ENCODE data around the gene SLC2A6. TPM values are rescaled to one million over a fixed set of nuclear protein-coding genes. Genes with fewer than 3 reads are reported as not detected.

SLC2A6 gene
- total RNA-seq, 1 donor from 2014 or later = 2.4 TPM

DNA sequence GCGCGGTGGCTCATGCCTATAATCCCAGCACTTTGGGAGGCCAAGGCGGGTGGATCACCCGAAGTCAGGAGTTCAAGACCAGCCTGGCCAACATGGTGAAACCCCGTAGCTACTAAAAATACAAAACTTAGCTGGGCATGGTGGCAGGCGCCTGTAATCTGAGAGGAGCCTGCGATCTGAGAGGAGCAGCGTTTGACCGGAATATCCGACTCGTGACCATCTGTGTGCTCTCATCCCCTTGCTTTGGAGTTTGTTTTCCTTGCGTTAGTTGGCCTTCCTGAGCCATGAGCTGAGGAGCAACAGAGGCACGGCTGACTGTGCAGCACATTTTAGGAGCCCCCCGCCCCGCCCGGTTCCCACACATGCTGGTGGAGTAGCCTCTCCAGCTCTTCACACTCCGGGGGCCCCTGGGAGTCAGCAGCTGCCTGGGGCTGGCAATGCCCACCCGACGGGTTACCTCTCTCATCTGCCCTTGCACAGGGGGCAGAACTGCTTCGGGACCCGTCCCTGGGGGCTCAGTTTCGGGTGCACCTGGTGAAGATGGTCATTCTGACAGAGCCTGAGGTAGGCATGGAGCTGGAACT is 53.8 kb downstream of the SLC2A6 start:
- ATAC-seq = no peak

GRCh38 chr9:133424187-133424586 is 54.7 kb downstream of the SLC2A6 start:
- ATAC-seq = no peak
- DNase-seq = no peak
- intact Hi-C loops (cut with micrococcal nuclease) = no loop called here

More for the DNA sequence above, 53.8 kb downstream of the SLC2A6 start:
- intact Hi-C loops (cut with micrococcal nuclease) = no loop called here
- DNase-seq = no peak

DNA sequence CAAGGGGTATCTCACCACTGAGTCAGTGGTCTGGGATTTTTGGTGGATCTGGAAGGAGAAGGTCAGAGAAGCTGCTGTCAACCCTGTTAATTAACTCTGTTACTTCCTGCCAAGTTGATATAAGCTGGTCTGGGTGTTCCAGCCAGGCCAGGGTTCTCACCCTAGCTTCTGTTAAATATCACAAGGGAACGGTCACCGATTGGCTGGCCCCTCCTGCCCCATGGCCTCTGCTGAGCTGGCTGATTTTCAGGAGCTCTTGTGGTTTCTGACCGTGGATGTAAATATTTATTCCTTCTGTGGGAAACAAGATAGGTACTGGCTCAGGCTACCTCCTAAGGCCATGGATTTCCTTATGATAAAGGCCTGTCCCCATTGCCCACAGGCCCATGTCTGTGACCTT is 55.7 kb downstream of the SLC2A6 start:
- DNase-seq (no peak), ATAC-seq (no peak)
- intact Hi-C loops (cut with micrococcal nuclease) = no loop called here

- intact Hi-C loops (cut with micrococcal nuclease) = no loop called here
- DNase-seq (no peak), ATAC-seq (no peak)
Measured at GRCh38 chr9:133421615-133422542, 57.0 kb downstream of the SLC2A6 start, which contains the start of gene ADAMTS13. Gene ADAMTS13, plus strand, starts transcription at chr9:133422367. Its CDS starts 77 bp downstream, at chr9:133422444.

Other genes with a start within 250 kb of the SLC2A6 start
- 1.7 TPM for gene ABO, start 203.9 kb downstream of the SLC2A6 start, total RNA-seq
- 11.9 TPM for gene SURF6, start 142.9 kb downstream of the SLC2A6 start, total RNA-seq
- 21.5 TPM for gene MED22, start 131.0 kb downstream of the SLC2A6 start, total RNA-seq
- 898 TPM for gene RPL7A, start 130.9 kb downstream of the SLC2A6 start, total RNA-seq
- 64.3 TPM for gene SURF1, start 122.6 kb downstream of the SLC2A6 start, total RNA-seq
- 14.5 TPM for gene SURF2, start 122.5 kb downstream of the SLC2A6 start, total RNA-seq
- gene SURF4, start 103.0 kb downstream of the SLC2A6 start, total RNA-seq = 66.5 TPM
- 0.17 TPM for gene STKLD1, start 102.7 kb downstream of the SLC2A6 start, total RNA-seq
- gene REXO4, start 61.1 kb downstream of the SLC2A6 start, total RNA-seq = 18.7 TPM
- gene ADAMTS13, start 56.7 kb downstream of the SLC2A6 start, total RNA-seq = 3.1 TPM
- gene CACFD1, start 19.1 kb downstream of the SLC2A6 start, total RNA-seq = 11.8 TPM
- gene MYMK, start 45.9 kb upstream of the SLC2A6 start, total RNA-seq = not detected
- 5.1 TPM for gene ADAMTSL2, start 55.6 kb upstream of the SLC2A6 start, total RNA-seq
- not detected for gene FAM163B, start 130.3 kb upstream of the SLC2A6 start, total RNA-seq
- gene DBH, start 157.3 kb upstream of the SLC2A6 start, total RNA-seq = not detected

Data from left ventricle myocardium superior (tissue), 1 donor.